Stimulated activated CD8-positive, alpha-beta memory T cell treated with anti-CD3 and anti-CD28 coated beads, Interleukin-2, amount 100 ng/mL, for 1 hour (primary cell): ENCODE results near the gene STON1.
"Not testable (repeated sequence)": the region's sequence is repeated elsewhere in the genome, so short reads cannot be mapped to it uniquely, and the experiment has no call there.

Experiments used
- DNase-seq, 2 donors: peaks; one replicate each; pipeline ENCODE4 v3.0.0-alpha.2; 2020; ENCODE audit warnings: low read depth in 2 of 2

Gene STON1

GRCh38 chr2:48572816-48573215, 42.9 kb downstream of the STON1 start:
- DNase-seq = no peak

- no peak for DNase-seq
These were observed 44.7 kb downstream of the STON1 start for GRCh38 chr2:48574353-48575287.

GRCh38 chr2:48578313-48578712, 48.4 kb downstream of the STON1 start:
- DNase-seq = no peak

- no peak for DNase-seq
These were observed 54.0 kb downstream of the STON1 start for GRCh38 chr2:48583961-48584360.

- DNase-seq = no peak
These were observed 54.6 kb downstream of the STON1 start for GRCh38 chr2:48584551-48584950.

- no peak for DNase-seq
These were observed 56.5 kb downstream of the STON1 start for GRCh38 chr2:48586433-48586832.

GRCh38 chr2:48587560-48587959, 57.6 kb downstream of the STON1 start:
- DNase-seq = no peak

GRCh38 chr2:48587961-48588360, 58.0 kb downstream of the STON1 start:
- no peak for DNase-seq

- DNase-seq = no peak
These were observed 58.8 kb downstream of the STON1 start for GRCh38 chr2:48588745-48589144.

GRCh38 chr2:48589170-48589767, 59.3 kb downstream of the STON1 start:
- no peak for DNase-seq

GRCh38 chr2:48590017-48590416, 60.1 kb downstream of the STON1 start:
- no peak for DNase-seq

- no peak for DNase-seq
These were observed 62.1 kb downstream of the STON1 start for GRCh38 chr2:48592067-48592466.

- DNase-seq = not testable (repeated sequence)
These were observed 66.8 kb downstream of the STON1 start for GRCh38 chr2:48596751-48597150.

- DNase-seq = no peak
These were observed 67.5 kb downstream of the STON1 start for GRCh38 chr2:48597492-48597891.

GRCh38 chr2:48600204-48600813, 70.4 kb downstream of the STON1 start:
- DNase-seq = no peak

GRCh38 chr2:48600917-48601316, 71.0 kb downstream of the STON1 start:
- DNase-seq = no peak

GRCh38 chr2:48601349-48601748, 71.4 kb downstream of the STON1 start:
- no peak for DNase-seq

GRCh38 chr2:48605482-48606175, 75.7 kb downstream of the STON1 start:
- no peak for DNase-seq

GRCh38 chr2:48607307-48608014, 77.5 kb downstream of the STON1 start:
- DNase-seq = no peak

GRCh38 chr2:48613211-48613610, 83.3 kb downstream of the STON1 start:
- no peak for DNase-seq

- DNase-seq = not testable (repeated sequence)
These were observed 84.6 kb downstream of the STON1 start for GRCh38 chr2:48614581-48614980.

- no peak for DNase-seq
These were observed 87.7 kb downstream of the STON1 start, which contains the start of gene GTF2A1L for GRCh38 chr2:48617618-48618017. Gene GTF2A1L, plus strand, starts transcription at chr2:48617856. Its CDS starts 19 bp downstream, at chr2:48617875.
